GM21515 (cell line): Measurements from ENCODE around the gene ACTL10.

Source experiments
- ATAC-seq: cut with Tn5 transposase; IDR thresholded peaks from one replicate; pipeline ENCODE4 v1.9.1; 2021; ENCODE audit not compliant: unreplicated experiment

Gene ACTL10

GRCh38 chr20:33648396-33649004 is 18.2 kb upstream of the ACTL10 start:
- ATAC-seq: no peak

- no peak for ATAC-seq
Observed at GRCh38 chr20:33649201-33649681, 17.5 kb upstream of the ACTL10 start.

GRCh38 chr20:33650111-33650752 is 16.5 kb upstream of the ACTL10 start:
- ATAC-seq: no peak

- ATAC-seq: no peak
Observed at GRCh38 chr20:33650753-33651561, 15.8 kb upstream of the ACTL10 start.

- ATAC-seq: no peak
Observed at GRCh38 chr20:33651562-33652048, 15.1 kb upstream of the ACTL10 start.

- ATAC-seq: no peak
Observed at GRCh38 chr20:33653218-33653899, 13.4 kb upstream of the ACTL10 start.

- no peak for ATAC-seq
Observed at GRCh38 chr20:33653900-33654596, 12.7 kb upstream of the ACTL10 start.

GRCh38 chr20:33654680-33655161 is 12.0 kb upstream of the ACTL10 start:
- ATAC-seq: no peak

GRCh38 chr20:33655164-33655563 is 11.6 kb upstream of the ACTL10 start:
- ATAC-seq: no peak

- no peak for ATAC-seq
Observed at GRCh38 chr20:33656010-33656782, 10.5 kb upstream of the ACTL10 start.

GRCh38 chr20:33656783-33657703 is 9.7 kb upstream of the ACTL10 start:
- ATAC-seq: no peak

- ATAC-seq: no peak
Observed at GRCh38 chr20:33657704-33658095, 9.0 kb upstream of the ACTL10 start.

GRCh38 chr20:33658510-33658909 is 8.2 kb upstream of the ACTL10 start:
- ATAC-seq: no peak

GRCh38 chr20:33658929-33659328 is 7.8 kb upstream of the ACTL10 start:
- no peak for ATAC-seq

- ATAC-seq: no peak
Observed at GRCh38 chr20:33659341-33660034, 7.3 kb upstream of the ACTL10 start.

- ATAC-seq: no peak
Observed at GRCh38 chr20:33660035-33660684, 6.6 kb upstream of the ACTL10 start.

GRCh38 chr20:33660685-33661058 is 6.1 kb upstream of the ACTL10 start:
- no peak for ATAC-seq

GRCh38 chr20:33662172-33662571 is 4.6 kb upstream of the ACTL10 start, which contains the start of gene C20orf144:
C20orf144 (plus strand) TSS chr20:33662327; CDS start chr20:33662346, 19 bp downstream.
- ATAC-seq: no peak
